Smooth muscle cell of the brain vasculature (primary cell): ENCODE data around the gene RNF168.
"Not testable (repeated sequence)": the region's sequence is repeated elsewhere in the genome, so short reads cannot be mapped to it uniquely, and the experiment has no call there.

Experiments
- DNase-seq: peaks from one replicate; pipeline ENCODE4 v3.0.0-alpha.2; 2012; ENCODE audit warnings: low read depth, low spot score

The RNF168 gene, protein sequence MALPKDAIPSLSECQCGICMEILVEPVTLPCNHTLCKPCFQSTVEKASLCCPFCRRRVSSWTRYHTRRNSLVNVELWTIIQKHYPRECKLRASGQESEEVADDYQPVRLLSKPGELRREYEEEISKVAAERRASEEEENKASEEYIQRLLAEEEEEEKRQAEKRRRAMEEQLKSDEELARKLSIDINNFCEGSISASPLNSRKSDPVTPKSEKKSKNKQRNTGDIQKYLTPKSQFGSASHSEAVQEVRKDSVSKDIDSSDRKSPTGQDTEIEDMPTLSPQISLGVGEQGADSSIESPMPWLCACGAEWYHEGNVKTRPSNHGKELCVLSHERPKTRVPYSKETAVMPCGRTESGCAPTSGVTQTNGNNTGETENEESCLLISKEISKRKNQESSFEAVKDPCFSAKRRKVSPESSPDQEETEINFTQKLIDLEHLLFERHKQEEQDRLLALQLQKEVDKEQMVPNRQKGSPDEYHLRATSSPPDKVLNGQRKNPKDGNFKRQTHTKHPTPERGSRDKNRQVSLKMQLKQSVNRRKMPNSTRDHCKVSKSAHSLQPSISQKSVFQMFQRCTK

DNA sequence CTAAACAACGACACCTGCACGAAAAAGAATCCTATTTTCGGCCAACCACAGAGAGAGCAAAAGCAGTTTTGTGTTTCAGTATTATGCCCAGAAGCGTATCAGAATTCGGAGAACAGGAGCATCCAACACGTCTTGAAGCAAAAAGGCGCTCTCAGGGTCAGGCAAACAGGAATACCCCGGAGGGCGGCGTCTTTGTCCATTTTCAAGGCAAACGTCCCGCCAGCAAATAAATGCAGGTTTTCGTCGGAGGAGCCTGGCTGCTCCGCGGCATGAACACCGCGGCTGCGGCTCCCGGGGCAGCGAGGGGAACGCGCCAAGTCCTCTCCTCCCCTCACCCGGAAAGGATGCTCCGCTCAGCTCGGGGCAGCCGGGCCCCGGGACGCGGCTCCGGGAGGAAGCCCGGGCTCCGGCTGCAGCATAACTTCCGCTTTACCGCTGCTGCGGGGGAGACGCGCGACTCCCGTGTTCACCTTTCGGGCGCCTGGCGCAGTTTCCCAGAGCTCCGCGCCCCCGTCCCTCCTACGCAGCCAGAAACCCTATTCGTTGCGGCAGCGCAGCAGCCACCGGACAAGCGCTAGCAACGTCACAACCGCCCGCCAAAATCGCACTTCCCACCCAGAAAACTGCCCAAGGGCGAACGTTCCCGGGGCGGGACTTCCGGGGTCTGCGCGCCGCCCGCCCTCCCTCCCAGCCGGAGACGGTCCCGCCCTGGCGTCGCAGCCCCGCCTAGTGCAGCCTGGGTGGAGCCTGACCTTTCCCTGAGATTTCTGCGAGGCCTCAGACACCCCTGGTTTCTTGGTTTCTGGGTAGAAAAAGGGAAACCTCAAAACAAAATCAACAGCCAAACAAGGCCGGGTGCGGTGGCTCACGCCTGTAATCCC is at the start of gene RNF168:
Gene RNF168 (minus strand): TSS at position 573 of the 881 bp plus-strand sequence. CDS start 595 bp downstream, outside the sequence.
- peak; percentile 76 for DNase-seq

DNA sequence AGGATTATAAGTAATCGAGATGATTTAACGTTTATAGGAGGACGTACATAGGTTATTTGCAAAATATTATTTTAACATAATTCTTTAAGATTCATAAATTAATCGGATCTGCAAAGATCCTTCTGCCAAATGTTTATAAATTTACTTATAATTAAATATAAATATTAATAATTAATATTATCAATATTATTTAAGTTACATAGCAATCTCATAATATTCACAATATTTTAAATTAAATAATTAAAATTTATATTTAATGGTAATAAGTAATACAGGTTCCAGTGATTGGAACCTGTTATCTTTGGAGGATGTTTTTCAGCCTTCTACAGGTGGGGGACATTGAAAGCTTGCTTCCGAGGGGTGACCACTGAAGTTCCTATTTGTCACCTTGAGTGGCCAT is 48.7 kb upstream of the RNF168 start:
- DNase-seq, result no peak

DNA sequence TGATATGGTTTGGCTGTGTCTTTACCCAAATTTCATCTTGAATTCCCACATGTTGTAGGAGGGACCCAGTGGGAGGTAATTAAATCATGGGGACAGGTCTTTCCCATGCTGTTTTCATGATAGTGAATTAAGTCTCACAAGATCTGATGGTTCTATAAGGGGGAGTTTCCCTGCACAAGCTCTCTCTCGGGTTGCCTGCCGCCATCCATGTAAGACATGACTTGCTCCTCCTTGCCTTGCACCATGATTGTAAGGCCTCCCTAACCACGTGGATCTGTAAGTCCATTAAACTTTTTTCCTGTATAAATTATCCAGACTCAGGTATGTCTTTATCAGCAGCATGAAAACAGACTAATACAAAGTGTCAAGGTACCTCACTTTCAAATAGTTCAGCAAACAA is 46.6 kb upstream of the RNF168 start:
- not testable (repeated sequence) for DNase-seq

DNA sequence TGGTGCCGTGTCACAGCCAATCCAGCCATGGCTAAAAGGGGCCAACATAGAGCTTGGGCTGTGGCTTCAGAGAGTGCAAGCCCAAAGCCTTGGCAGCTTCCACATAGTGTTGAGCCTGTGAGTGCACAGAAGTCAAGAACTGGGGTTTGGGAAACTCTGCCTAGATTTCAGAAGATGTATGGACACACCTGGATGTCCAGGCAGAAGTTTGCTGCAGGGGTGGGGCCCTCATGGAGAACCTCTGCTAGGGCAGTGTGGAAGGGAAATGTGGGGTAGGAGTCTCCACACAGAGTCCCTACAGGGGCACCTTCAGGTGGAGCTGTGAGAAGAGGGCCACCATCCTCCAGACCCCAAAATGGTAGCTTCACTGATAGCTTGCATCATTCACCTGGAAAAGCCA is 45.7 kb upstream of the RNF168 start:
- not testable (repeated sequence) for DNase-seq

DNA sequence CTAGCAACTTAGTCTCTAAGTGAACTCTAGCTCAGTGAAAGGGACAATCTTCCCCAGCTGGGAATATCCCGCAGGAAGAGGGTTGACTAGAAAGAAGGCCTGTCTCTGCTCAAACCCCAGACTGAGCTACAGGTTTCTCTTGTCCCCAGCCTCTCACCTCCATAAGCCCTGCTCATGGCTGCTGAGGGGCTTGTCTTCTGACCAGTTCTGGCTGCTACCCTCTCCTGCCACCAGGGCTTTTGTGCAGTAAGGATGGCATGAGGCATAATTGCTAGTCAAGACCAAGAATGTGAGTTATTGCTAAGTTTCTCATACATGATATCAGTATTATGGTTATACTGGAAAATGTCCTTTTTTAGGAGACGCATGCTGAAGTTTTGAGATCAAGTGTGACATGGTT is 43.5 kb upstream of the RNF168 start:
- DNase-seq, result no peak

DNA sequence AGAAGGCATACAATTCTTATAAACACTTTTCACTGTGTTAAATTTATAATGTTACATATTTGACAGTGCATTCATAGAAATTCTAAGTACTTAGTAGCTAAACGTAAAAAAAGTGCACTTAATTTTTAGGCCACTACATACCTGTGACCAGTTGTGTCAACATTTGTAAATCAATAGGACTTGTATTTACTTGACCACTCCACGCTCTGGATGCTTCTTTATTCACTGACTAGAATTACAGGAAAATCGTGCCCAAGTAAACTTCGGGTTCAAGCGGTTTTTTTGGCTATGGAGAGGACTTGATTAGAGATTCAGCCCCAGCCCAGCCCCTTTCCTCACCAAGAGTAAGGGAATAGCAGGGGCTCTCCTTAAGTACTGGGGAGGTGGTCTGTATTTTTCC is 43.0 kb upstream of the RNF168 start:
- DNase-seq, result no peak

DNA sequence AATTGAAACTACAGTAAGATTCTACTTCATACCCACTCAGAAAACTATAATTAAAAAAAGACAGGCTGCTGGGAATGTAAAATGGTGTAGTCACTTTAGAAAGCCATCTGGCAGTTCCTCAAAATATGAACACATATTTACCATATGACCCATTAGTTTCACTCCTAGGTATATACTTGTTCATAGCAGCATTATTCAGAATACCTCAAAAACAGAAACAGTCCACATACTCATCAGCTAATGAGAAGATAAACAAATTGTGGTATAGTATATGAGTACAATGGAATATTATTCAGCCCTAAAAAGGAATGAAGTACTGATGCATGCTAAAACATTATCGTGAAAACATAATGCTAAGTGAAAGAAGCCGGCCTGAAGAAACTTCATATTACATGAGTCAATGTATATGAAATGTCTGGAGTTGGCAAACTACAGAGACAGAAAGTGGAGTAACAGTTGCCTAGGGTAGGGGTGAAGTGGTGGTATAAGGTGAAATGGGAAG is 41.0 kb upstream of the RNF168 start:
- DNase-seq, result no peak

DNA sequence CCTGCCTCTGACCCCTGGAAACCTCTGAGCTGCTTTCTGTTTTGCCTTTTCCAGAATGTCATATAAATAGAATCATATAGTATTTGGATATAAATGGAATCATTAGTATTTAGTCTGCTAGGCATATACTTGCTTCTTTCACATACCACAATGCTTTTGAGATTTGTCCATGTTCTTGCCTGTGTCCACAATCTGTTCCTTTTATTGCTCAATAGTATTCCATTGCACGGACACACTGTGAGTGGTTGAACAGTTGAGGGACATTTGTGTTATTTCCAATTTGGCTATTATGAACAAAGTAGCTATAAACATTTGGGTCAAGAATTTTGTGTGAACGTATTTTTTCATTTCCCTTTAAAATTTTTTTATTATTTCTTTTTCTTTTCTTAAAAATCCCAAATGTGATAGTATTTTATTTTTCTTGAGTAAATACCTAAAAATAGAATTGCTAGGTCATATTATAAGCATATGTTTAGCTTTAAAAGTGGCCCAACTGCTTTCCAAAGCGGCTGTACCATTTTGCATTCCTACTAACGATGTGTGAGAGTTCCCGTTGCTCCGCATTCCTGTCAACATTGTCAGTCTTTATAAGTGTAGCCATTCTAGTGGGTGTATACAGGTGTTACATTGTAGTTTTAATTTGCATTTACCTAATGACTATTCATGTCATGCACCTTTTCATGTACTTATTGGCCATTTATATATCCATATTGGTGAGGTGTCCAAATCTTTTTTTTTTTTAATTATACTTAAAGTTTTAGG is 38.3 kb upstream of the RNF168 start:
- no peak for DNase-seq

DNA sequence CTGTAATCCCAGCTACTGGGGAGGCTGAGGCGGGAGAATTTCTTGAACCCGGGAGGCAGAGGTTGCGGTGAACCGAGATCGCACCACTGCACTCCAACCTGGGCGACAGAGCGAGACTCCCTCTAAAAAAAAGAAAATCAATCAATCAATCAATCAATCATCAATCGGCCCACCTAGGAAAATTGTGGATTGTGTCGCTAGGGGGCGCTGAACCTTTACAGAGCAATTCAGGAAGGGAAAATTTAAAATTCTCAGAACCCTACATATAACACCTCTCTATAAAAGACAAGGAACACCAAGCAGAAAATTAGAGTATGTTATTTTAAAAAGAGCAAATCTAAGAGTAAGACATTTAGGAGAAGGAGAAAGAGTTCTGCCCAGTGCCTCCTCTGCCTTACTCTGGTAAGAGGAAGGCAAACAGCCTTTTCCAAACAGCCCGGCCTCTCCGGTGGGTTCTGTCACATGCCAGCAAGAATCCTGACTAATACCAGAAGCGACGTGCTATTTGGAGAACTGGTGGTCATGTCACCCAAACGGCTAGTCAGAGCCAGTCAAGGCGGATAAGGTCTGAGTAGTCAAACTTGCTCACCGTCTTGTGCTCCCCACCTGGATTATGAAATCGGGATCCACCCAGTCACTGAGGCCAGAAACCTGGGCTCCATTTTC is 33.9 kb upstream of the RNF168 start:
- no peak for DNase-seq

DNA sequence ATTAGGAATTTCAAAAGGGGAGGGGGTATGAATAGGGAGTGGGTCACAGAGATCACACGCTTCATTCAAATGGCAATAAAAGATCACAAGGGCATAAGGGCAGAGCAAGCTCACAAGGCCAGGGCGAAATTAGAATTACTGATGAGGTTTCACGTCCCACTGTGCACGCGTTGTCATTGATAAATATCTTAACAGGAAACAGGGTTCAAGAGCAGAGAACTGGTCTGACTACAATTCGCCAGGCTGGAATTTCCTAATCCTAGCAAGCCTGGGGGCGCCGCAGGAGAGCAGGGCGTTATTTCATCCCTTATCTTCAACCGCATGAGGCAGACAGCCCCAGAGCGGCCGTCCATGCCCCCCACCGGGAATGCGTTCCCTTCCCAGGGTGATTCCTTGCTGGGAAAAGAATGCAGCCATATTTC is 29.7 kb upstream of the RNF168 start:
- no peak for DNase-seq

DNA sequence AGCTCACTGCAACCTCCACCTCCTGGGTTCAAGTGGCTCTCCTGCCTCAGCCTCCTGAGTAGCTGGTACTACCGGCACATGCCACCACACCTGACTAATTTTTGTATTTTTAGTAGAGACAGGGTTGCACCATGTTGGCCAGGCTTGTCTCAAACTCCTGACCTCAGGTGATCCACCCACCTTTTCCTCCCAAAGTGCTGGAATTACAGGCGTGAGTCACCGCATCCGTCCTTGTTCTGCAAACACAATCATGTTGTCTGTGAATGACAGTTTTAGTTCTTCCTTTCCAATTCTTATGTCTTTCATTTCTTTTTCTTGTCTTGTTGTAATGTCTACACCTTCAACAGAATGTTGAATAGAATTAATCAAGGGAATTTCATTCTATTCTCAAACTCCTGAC is 27.9 kb upstream of the RNF168 start:
- DNase-seq, result no peak

DNA sequence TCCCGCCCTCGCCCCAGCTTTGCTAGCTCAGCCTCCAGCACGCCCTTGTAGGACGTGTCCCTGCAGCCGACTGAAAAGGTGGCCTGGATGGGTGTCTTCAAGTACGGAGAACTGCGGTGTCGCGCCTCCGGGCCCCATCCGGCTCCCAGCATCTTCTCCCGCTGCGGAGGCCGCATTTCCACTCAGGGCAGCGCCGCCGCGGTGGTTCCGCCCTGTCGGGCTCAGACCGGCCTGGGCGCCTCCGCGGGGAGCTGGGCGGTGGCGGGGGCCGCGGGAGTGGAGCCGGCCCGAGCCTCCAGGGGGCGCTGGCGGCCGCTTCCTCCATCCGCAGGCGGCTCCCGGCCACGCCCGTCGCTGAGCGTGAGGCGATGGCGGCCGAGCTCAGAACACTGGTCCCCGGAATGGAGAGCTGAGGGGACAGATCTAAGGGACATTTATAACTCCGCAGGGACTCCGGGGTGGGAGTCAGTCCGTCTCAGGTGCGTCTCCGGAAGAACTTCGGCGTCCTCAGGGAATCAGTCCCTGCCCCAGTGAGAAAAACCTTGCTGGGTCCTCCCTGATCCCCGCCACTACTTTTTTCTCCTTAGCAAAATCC is 25.2 kb upstream of the RNF168 start:
- peak; percentile 23 for DNase-seq

DNA sequence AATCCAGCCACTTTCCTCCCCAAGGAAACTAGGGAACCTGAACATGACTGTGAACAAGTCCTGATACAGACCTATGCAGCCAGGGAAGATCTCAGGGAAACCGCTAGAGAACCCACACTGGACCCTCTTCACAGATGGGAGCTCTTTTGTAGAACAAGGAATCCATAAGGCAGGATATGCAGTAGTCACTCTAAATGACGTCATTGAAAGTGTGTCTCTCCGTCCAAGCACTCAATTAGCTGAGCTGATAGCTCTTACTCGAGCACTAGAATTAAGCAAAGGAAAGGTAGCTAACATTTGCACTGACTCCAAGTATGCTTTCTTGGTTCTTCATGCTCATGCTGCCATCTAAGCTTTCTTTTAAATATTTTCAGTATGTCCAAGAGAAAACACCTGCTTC is 21.6 kb upstream of the RNF168 start:
- no peak for DNase-seq

DNA sequence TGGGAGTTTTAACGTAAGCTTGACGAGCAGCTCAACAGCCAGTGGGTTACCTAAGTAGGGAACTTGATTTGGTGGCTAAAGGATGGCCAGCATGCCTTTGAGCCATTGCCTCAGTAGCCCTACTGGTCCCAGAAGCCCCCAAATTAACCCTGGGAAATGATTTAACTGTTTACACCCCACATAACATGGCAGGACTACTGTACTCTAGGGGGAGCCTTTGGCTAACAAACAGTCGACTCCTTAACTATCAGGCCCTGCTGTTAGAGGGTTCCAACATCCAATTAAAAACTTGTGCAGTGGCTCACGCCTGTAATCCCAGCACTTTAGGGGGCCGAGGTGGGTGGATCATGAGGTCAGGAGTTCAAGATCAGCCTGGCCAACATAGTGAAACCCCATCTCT is 21.0 kb upstream of the RNF168 start:
- no peak for DNase-seq

DNA sequence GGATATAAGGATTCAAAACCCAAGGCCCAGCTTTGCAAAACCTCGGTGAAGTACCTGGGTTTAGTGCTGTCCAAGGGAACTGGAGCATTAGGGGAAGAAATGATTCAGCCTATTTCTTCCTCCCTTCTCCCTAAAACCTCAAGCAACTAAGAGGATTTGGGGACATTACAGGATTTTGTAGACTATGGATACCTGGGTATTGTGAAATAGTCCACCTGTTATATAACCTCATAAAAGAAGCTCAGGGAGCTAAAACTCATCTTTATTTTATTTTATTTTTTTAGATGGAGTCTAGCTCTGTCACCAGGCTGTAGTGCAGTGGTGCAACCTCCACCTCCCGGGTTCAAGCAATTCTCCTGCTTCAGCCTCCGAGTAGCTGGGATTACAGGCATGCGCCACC is 20.3 kb upstream of the RNF168 start:
- DNase-seq, result no peak

DNA sequence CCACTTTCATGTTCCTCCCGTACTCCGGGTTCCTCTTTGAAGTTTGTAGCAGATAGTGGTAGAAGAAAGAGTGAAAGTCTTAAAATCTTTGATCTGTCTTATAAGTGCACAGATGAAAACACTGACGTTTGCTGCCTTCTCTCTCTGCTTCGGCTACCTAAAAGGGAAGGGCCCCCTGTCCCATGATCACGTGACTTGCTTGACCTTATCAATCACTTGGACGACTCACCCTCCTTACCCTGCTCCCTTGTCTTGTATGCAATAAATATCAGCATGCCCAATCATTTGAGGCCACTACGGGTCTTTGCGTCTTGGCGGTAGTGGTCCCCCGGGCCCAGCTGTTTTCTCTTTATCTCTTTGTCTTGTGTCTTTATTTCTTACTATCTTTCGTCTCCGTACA is 17.7 kb upstream of the RNF168 start:
- DNase-seq, result not testable (repeated sequence)

DNA sequence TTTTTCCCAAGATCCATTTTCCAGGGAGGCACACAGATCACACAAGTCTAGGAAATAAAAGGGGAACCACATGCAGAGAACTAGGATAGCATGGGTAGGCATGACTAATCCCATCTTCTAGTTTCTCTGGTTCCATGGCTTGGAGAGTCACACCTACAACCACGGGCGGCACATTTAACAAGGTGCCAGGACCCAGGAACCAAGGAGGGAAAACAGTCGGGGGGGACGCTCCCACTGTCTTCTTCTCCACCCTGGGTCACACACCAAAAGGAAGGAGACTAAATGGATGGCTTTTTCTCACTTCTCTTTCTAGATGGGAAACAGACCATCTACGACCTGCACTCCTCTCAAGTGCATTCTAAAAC is 16.1 kb upstream of the RNF168 start:
- DNase-seq, result no peak

DNA sequence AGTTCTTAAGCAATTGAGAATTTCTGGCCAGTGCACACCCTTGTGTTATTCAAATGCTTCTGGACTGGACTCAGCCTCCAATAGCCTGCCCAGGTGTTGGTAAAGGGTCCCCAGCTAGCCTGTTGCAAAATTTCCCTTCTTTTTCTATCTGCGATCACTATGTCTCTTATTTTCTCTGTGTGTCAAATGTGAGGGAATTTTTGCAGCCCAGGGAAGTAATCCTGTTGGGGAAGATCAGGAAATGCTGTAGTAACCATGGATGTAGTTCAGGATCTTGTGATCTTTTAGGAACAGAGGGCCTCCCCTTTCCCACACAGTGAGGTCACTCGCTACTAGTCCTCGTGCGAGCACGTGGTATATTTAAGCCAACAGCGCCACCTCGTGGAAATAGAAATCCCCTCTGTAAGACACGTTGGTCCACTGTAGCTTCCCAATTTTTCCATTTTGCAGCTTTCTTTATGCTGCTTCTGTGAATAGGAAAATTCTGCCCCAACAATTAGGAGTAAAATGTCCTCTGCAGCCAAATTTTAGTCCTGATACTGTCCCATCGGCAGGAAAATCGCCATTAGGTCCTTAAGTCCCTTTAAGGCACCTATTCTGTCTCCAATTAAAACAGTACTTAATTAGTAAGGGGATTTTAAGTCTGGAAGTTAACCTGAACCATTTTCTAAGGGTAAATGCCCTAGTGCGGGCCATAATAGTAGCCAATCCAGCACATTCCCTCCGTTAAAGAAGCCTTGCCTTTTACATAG is 15.6 kb upstream of the RNF168 start:
- DNase-seq, result peak; percentile 32

DNA sequence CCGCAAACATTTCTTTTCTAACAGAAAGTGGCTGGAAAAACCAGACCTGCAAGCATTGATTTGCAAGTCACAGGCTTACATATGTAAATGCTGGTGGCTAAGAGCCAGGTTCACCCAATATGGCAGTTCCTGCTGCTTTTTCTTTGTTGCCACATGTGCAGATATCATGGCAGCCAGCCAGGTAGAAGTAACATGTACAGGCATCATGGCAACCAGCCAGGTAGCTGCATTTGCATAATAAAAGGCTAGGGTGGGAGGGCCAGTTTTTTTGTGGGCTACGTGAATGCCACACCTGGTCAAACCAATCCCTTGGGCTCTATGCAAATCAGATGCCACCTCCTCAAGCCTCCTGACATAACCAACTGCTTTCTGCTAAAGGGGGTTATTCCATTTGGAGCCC is 14.4 kb upstream of the RNF168 start:
- no peak for DNase-seq
